K562 (cell line): ENCODE measurements around the gene FBXW12. TPM values are rescaled to one million over a fixed set of nuclear protein-coding genes. Genes with fewer than 3 reads are reported as not detected.

ENCODE experiments used
- ATAC-seq: fragments of 200-7000 bp; cut with Tn5 transposase; 3 replicates; pipeline ENCODE4 v1.9.1; 2020; ENCODE audit warnings: moderate library complexity
- BruUV-seq: library from RNA; stranded (reverse); fragments of 400-500 nt; replicated peaks from 2 replicates; lab custom pipeline; 2021; lab: Mats Ljungman, UMichigan
- CTCF ChIA-PET: fragments of 300-600 bp; formaldehyde crosslinking; extraction: SDS; loops from one replicate; lab custom pipeline; 2021; ENCODE audit warnings: low intra/inter-chr PET ratio; lab: Yijun Ruan, JAX
- POLR2A ChIA-PET: fragments of 300-600, 350-650 bp; sonication (Branson Sonifier 250); formaldehyde crosslinking; extraction: SDS; loops from one replicate; lab custom pipeline; 2021; ENCODE audit warnings: antibody characterized with exemption, inconsistent platforms; lab: Yijun Ruan, JAX
- DNase-seq, 4 experiments: peaks; one replicate each; pipeline versions ENCODE4 v3.0.0 to v3.0.0-alpha.2; 2011 to 2018; ENCODE audit warnings: low spot score in 3 of 4, mixed read lengths in 3 of 4; ENCODE audit errors: extremely low read depth in 1 of 4
- FAIRE-seq: peaks from 2 replicates; lab custom pipeline; 2011; peaks lifted over from hg19 to GRCh38; lab: Jason Lieb, UNC
- H2AFZ ChIP-seq: 2 replicates; pipeline ENCODE4 v1.6.0; 2011; ENCODE audit warnings: low read depth, low read length, control low read depth, inconsistent platforms
- H3K27ac ChIP-seq: fragments of 200-600 bp; 3 replicates; pipeline ENCODE4 v1.8.0; 2011; ENCODE audit warnings: low read depth, mild to moderate bottlenecking, control low read depth, inconsistent platforms, low read length, moderate library complexity, mixed read lengths; ENCODE audit errors: extremely low read depth
- H3K27me3 ChIP-seq, 2 experiments: fragments of 300-600 bp in 1 of 2; 2 replicates in 1 of 2; 3 replicates in 1 of 2; pipeline versions ENCODE4 v1.6.0 to v1.8.0; 2011; ENCODE audit warnings: inconsistent platforms in 2 of 2, low read length in 2 of 2, mild to moderate bottlenecking in 1 of 2, mixed read lengths in 1 of 2, moderate library complexity in 1 of 2; ENCODE audit not compliant: control insufficient read depth in 2 of 2, insufficient read depth in 2 of 2
- H3K36me3 ChIP-seq: fragments of 300-600 bp; 3 replicates; pipeline ENCODE4 v1.8.0; 2011; ENCODE audit warnings: mild to moderate bottlenecking, low read length, inconsistent platforms; ENCODE audit not compliant: control insufficient read depth, insufficient read depth
- H3K4me1 ChIP-seq, 2 experiments: fragments of 200-600 bp in 1 of 2; replicated peaks in 1 of 2; 2 replicates in 1 of 2; 3 replicates in 1 of 2; pipeline versions ENCODE4 v1.5.1 to v1.8.0; 2011; ENCODE audit warnings: inconsistent platforms in 2 of 2, low read length in 2 of 2, mild to moderate bottlenecking in 1 of 2, mixed read lengths in 1 of 2, moderate library complexity in 1 of 2; ENCODE audit not compliant: control insufficient read depth in 2 of 2, insufficient read depth in 2 of 2
- H3K4me2 ChIP-seq: 2 replicates; pipeline ENCODE4 v1.6.1; 2011; ENCODE audit warnings: low read length, control low read depth, inconsistent platforms, mixed read lengths; ENCODE audit not compliant: insufficient read depth
- H3K4me3 ChIP-seq: fragments of 200-600 bp; sonication (generic), shearing (Covaris generic); 2 replicates; pipeline ENCODE4 v1.5.1; 2016; ENCODE audit warnings: control low read depth, inconsistent platforms
- H3K79me2 ChIP-seq: fragments of 200-600 bp; 3 replicates; pipeline ENCODE4 v1.8.0; 2011; ENCODE audit warnings: low read length, inconsistent platforms; ENCODE audit not compliant: control insufficient read depth, insufficient read depth
- H3K9ac ChIP-seq, 2 experiments: 2 replicates each; pipeline versions ENCODE4 v1.6.0 to v1.6.1; 2011; ENCODE audit warnings: low read depth in 2 of 2, low read length in 2 of 2, control low read depth in 1 of 2, inconsistent platforms in 1 of 2, mild to moderate bottlenecking in 1 of 2, mixed read lengths in 1 of 2; ENCODE audit not compliant: insufficient read depth in 1 of 2
- H3K9me1 ChIP-seq: one replicate; pipeline ENCODE4 v1.6.0; 2011; ENCODE audit warnings: inconsistent platforms, mild to moderate bottlenecking, low read length, moderate library complexity; ENCODE audit not compliant: control insufficient read depth, insufficient read depth
- H3K9me3 ChIP-seq: replicated peaks from 2 replicates; pipeline ENCODE4 v1.5.1; 2011; ENCODE audit warnings: low read depth, low read length, inconsistent platforms; ENCODE audit not compliant: control insufficient read depth, insufficient read depth
- H4K20me1 ChIP-seq: replicated peaks from 2 replicates; pipeline ENCODE4 v1.6.1; 2011; ENCODE audit warnings: low read length, inconsistent platforms, mixed read lengths; ENCODE audit not compliant: control insufficient read depth, insufficient read depth
- ARHGAP35 ChIP-seq: fragments of 450-650 bp; IDR thresholded peaks from 2 replicates; pipeline ENCODE4 v1.6.1; 2018; ENCODE audit not compliant: partially characterized antibody
- GTF2A2 ChIP-seq: IDR thresholded peaks from 2 replicates; pipeline ENCODE4 v1.6.1; 2016; ENCODE audit warnings: mild to moderate bottlenecking, missing genetic modification characterization, missing compliant biosample characterization
- MYNN ChIP-seq, 2 experiments: sonication (generic); formaldehyde crosslinking in 1 of 2; IDR thresholded peaks; 2 replicates each; pipeline versions ENCODE4 v1.5.0 to v1.6.1; 2016 to 2020; ENCODE audit warnings: antibody characterized with exemption in 1 of 2, missing genetic modification reagents in 1 of 2
- RBM34 ChIP-seq: fragments of 200-400 bp; formaldehyde crosslinking; IDR thresholded peaks from 2 replicates; pipeline ENCODE4 v1.6.1; 2018; ENCODE audit warnings: low read length, borderline replicate concordance; ENCODE audit not compliant: insufficient read depth
- STAT5B ChIP-seq: fragments of 250-450 bp; sonication (Bioruptor Pico); IDR thresholded peaks from 2 replicates; pipeline ENCODE4 v1.8.0; 2021; ENCODE audit warnings: mild to moderate bottlenecking, inconsistent platforms
- TFAM ChIP-seq: fragments of 250-450 bp; sonication (Bioruptor Pico); conservative IDR thresholded peaks from 2 replicates; pipeline ENCODE4 v1.5.0; 2021; ENCODE audit warnings: mild to moderate bottlenecking, moderate library complexity
- TOE1 ChIP-seq, 2 experiments: fragments of 450-650 bp in 1 of 2; sonication (generic) in 1 of 2; formaldehyde crosslinking in 1 of 2; IDR thresholded peaks; 2 replicates each; pipeline versions ENCODE4 v1.7.1 to v1.8.0; 2016 to 2022; ENCODE audit warnings: borderline replicate concordance in 2 of 2, mild to moderate bottlenecking in 2 of 2, antibody characterized with exemption in 1 of 2, inconsistent platforms in 1 of 2, low read depth in 1 of 2, missing genetic modification reagents in 1 of 2, moderate library complexity in 1 of 2
- ZBTB7A ChIP-seq: IDR thresholded peaks from 2 replicates; pipeline ENCODE4 v1.6.1; 2011; ENCODE audit warnings: low read depth, mild to moderate bottlenecking, low read length, moderate library complexity, borderline replicate concordance; ENCODE audit not compliant: control insufficient read depth
- WGBS: fragments of 100-300 bp; shearing (Covaris generic); methylation state at CpG from one replicate; pipeline ENCODE4 v1.1.6; 2016; ENCODE audit warnings: low coverage, mixed read lengths; ENCODE audit not compliant: insufficient coverage; ENCODE audit errors: missing lambda C conversion rate; 5-methylcytosine and 5-hydroxymethylcytosine counted together
- in situ Hi-C: fragments of 300-500 bp; cut with MboI; formaldehyde crosslinking; loops from 4 replicates; pipeline ENCODE4 v1.15.0; 2018; ENCODE audit warnings: inconsistent platforms, mixed read lengths
- intact Hi-C: fragments of 100-400 bp; cut with micrococcal nuclease; formaldehyde crosslinking; loops from 2 replicates; pipeline ENCODE4 v1.14.2; 2022
- polyA plus RNA-seq, 8 experiments: library from polyadenylated mRNA; depleted of rRNA in 4 of 8; stranded (reverse) in 5 of 8; unstranded in 3 of 8; fragments of >200 nt; fragmentation: Nextera tagmentation in 2 of 8; fragmentation: Illumina TruSeq in 1 of 8; extraction: Ambion mirVana in 2 of 8; extraction: Trizol in 1 of 8; gene quantifications; 2 replicates each; pipeline versions ENCODE4 v1.2.1 to v1.2.3, GENCODE V29; 2011 to 2014; ENCODE audit warnings: inconsistent platforms in 1 of 8, missing spikeins in 1 of 8
- total RNA-seq, 7 experiments: library from RNA; depleted of rRNA in 6 of 7; stranded (reverse); fragments of >200 nt in 6 of 7; fragmentation: Illumina TruSeq in 2 of 7; extraction: Trizol in 2 of 7; gene quantifications; 2 replicates each; pipeline versions ENCODE4 v1.2.1 to v1.2.3, GENCODE V29; 2011 to 2021; ENCODE audit warnings: low replicate concordance in 1 of 7
- TF ChIP-seq, protein P1 (sequence below): fragments of 450-650 bp; IDR thresholded peaks from 2 replicates; pipeline ENCODE4 v1.6.1; 2016; ENCODE audit warnings: antibody characterized with exemption
- TF ChIP-seq, protein P2 (sequence below): fragments of 250-450 bp; sonication (Bioruptor Pico); IDR thresholded peaks from 2 replicates; pipeline ENCODE4 v1.4.0; 2020; ENCODE audit warnings: mild to moderate bottlenecking, moderate library complexity
- TF ChIP-seq, protein P3 (sequence below): sonication (generic); formaldehyde crosslinking; IDR thresholded peaks from 2 replicates; pipeline ENCODE4 v1.8.1; 2023; ENCODE audit warnings: mild to moderate bottlenecking, missing genetic modification reagents
- TF ChIP-seq, protein P4 (sequence below): fragments of 250-450 bp; sonication (Bioruptor Pico); IDR thresholded peaks from 2 replicates; pipeline ENCODE4 v1.4.0; 2020; ENCODE audit warnings: borderline replicate concordance
- TF ChIP-seq, protein P5 (sequence below): fragments of 250-450 bp; sonication (Bioruptor Pico); IDR thresholded peaks from 2 replicates; pipeline ENCODE4 v1.5.0; 2020; ENCODE audit warnings: mild to moderate bottlenecking

Gene FBXW12
- total and polyA plus RNA-seq, 9 of the 15 experiments (the other 6 are each of a cell fraction or from before 2014, with no cell fraction given): 0.04 to 0.07 (median 0.06) TPM; not detected in 6

DNA sequence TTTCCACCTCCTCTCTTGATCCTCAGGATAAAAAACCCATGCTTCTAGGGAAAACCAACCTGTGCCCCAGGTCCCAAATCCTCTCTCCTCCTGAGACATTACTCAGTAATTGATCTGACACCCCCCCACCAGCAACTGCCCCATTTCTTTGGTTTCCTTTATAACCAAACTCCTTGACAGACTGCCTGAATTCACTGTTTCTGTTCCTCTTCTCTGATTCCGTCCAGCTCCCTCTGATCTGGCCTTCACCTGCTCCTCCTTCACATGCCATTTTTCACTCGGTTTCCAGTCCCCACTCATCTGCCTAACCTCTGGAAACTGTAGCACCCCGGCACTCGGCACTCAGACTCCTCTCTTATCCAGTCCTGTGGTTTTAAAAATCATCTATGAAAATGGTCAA lies 65.8 kb downstream of the FBXW12 start:
- in situ Hi-C loops: loop anchor here (5.0 to 10.0 kb wide), 4 partner anchors 36 to 243 kb away; no protein-coding TSS in a partner anchor
- H3K9me1 ChIP-seq: peaks cover 6% of the 10 kb centered on the region
- peaks cover 33% of the 10 kb centered on the region; the same call in 2 of the 3 replicates for H3K36me3 ChIP-seq
- no peak overlapping the region; a peak in 1 of 4 replicates for H3K9ac ChIP-seq
- peaks cover 39% of the 10 kb centered on the region for H3K79me2 ChIP-seq
- H3K27ac ChIP-seq: no peak overlapping the region
- ChIA-PET CTCF (no interaction called here), POLR2A (no interaction called here)
- H3K4me1 ChIP-seq: peaks cover 16 to 17% of the 10 kb centered on the region in 2 experiments; a peak in 4 of 5 replicates
- DNase-seq (no peak), ATAC-seq (no peak), FAIRE-seq (no peak)
- no TSS peak for BruUV-seq
- no peak overlapping the region for H3K4me3 ChIP-seq
- H3K27me3 ChIP-seq: no peaks in the 10 kb centered on the region; a peak in 1 of 5 replicates
- 46% methylated on average over 2 of the region's 4 CpGs for WGBS
- H4K20me1 ChIP-seq: no peaks in the 10 kb centered on the region
- no peaks in the 10 kb centered on the region for H3K9me3 ChIP-seq
- H2AFZ ChIP-seq: no peak overlapping the region
- no peak overlapping the region for H3K4me2 ChIP-seq
- intact Hi-C loops: loop anchor here (2.0 kb wide), 2 partner anchors 205 to 243 kb away; no protein-coding TSS in a partner anchor
- TF ChIP-seq, protein P1, sequence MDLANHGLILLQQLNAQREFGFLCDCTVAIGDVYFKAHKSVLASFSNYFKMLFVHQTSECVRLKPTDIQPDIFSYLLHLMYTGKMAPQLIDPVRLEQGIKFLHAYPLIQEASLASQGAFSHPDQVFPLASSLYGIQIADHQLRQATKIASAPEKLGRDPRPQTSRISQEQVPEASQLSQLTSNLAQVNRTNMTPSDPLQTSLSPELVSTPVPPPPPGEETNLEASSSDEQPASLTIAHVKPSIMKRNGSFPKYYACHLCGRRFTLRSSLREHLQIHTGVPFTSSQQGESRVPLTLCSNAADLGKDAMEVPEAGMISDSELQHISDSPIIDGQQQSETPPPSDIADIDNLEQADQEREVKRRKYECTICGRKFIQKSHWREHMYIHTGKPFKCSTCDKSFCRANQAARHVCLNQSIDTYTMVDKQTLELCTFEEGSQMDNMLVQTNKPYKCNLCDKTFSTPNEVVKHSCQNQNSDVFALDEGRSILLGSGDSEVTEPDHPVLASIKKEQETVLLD: no peak
- TF ChIP-seq TOE1 (IDR thresholded peaks at IDR 0.05; ENCODE audit: borderline replicate concordance) (no peak), TOE1 (CRISPR knock-in tag; IDR thresholded peaks at IDR 0.05; ENCODE audit: borderline replicate concordance, low read depth) (no peak), STAT5B (CRISPR knock-in tag) (no peak), ARHGAP35 (no peak), ZBTB7A (no peak), RBM34 (no peak), MYNN (IDR thresholded peaks at IDR 0.05) (no peak), MYNN (CRISPR knock-in tag; IDR thresholded peaks at IDR 0.05) (no peak), GTF2A2 (no peak), TFAM (CRISPR knock-in tag) (no peak)
- TF ChIP-seq, protein P2, sequence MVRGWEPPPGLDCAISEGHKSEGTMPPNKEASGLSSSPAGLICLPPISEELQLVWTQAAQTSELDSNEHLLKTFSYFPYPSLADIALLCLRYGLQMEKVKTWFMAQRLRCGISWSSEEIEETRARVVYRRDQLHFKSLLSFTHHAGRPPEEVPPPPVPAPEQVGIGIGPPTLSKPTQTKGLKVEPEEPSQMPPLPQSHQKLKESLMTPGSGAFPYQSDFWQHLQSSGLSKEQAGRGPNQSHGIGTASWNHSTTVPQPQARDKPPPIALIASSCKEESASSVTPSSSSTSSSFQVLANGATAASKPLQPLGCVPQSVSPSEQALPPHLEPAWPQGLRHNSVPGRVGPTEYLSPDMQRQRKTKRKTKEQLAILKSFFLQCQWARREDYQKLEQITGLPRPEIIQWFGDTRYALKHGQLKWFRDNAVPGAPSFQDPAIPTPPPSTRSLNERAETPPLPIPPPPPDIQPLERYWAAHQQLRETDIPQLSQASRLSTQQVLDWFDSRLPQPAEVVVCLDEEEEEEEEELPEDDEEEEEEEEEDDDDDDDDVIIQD: no peak
- TF ChIP-seq, protein P3, sequence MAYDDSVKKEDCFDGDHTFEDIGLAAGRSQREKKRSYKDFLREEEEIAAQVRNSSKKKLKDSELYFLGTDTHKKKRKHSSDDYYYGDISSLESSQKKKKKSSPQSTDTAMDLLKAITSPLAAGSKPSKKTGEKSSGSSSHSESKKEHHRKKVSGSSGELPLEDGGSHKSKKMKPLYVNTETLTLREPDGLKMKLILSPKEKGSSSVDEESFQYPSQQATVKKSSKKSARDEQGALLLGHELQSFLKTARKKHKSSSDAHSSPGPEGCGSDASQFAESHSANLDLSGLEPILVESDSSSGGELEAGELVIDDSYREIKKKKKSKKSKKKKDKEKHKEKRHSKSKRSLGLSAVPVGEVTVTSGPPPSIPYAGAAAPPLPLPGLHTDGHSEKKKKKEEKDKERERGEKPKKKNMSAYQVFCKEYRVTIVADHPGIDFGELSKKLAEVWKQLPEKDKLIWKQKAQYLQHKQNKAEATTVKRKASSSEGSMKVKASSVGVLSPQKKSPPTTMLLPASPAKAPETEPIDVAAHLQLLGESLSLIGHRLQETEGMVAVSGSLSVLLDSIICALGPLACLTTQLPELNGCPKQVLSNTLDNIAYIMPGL: no peak
- TF ChIP-seq, protein P4, sequence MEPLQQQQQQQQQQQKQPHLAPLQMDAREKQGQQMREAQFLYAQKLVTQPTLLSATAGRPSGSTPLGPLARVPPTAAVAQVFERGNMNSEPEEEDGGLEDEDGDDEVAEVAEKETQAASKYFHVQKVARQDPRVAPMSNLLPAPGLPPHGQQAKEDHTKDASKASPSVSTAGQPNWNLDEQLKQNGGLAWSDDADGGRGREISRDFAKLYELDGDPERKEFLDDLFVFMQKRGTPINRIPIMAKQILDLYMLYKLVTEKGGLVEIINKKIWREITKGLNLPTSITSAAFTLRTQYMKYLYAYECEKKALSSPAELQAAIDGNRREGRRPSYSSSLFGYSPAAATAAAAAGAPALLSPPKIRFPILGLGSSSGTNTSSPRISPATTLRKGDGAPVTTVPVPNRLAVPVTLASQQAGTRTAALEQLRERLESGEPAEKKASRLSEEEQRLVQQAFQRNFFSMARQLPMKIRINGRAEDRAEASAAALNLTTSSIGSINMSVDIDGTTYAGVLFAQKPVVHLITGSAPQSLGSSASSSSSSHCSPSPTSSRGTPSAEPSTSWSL (CRISPR knock-in tag): no peak
- TF ChIP-seq, protein P5, sequence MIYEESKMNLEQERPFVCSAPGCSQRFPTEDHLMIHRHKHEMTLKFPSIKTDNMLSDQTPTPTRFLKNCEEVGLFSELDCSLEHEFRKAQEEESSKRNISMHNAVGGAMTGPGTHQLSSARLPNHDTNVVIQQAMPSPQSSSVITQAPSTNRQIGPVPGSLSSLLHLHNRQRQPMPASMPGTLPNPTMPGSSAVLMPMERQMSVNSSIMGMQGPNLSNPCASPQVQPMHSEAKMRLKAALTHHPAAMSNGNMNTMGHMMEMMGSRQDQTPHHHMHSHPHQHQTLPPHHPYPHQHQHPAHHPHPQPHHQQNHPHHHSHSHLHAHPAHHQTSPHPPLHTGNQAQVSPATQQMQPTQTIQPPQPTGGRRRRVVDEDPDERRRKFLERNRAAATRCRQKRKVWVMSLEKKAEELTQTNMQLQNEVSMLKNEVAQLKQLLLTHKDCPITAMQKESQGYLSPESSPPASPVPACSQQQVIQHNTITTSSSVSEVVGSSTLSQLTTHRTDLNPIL (CRISPR knock-in tag): no peak
